Measurements from ENCODE around the gene LMF2. TPM values are rescaled to one million over a fixed set of nuclear protein-coding genes. Genes with fewer than 3 reads are reported as not detected.

LMF2 gene
- total RNA-seq, 3 donors from 2014 or later: 57.8 to 66.4 (median 60.7) TPM

DNA sequence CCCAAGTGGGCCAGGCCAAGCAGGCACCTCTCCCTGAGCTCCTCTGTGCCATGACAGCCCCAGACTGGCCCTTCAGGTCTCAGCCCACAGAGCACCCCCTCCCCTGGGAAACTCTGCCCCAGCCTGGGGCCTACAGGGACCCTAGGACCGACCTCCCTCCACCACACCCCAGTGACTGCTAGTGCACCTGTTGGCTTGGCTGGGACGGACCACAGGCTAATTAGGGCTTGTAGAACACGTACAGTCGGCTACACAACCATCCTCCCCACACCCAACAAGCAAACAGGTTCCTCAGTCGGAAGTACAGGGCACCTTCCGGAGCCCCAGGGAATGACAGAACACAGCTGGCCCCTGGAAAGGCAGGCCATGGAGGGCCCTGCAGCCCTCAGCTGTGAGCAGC lies 37.0 kb downstream of the LMF2 start:
- peak; percentile 64 to 83 (median 72) for DNase-seq
- Histone ChIP-seq H3K4me1 (ENCODE audit: low read depth) (peaks cover 56% of the 10 kb centered on the region), H3K36me3 (ENCODE audit: low read depth) (peaks cover 10% of the 10 kb centered on the region), H3K9me3 (no peaks in the 10 kb centered on the region), H3K4me3 (no peak overlapping the region)
- TF ChIP-seq, protein P1, sequence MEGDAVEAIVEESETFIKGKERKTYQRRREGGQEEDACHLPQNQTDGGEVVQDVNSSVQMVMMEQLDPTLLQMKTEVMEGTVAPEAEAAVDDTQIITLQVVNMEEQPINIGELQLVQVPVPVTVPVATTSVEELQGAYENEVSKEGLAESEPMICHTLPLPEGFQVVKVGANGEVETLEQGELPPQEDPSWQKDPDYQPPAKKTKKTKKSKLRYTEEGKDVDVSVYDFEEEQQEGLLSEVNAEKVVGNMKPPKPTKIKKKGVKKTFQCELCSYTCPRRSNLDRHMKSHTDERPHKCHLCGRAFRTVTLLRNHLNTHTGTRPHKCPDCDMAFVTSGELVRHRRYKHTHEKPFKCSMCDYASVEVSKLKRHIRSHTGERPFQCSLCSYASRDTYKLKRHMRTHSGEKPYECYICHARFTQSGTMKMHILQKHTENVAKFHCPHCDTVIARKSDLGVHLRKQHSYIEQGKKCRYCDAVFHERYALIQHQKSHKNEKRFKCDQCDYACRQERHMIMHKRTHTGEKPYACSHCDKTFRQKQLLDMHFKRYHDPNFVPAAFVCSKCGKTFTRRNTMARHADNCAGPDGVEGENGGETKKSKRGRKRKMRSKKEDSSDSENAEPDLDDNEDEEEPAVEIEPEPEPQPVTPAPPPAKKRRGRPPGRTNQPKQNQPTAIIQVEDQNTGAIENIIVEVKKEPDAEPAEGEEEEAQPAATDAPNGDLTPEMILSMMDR (IDR thresholded peaks at IDR 0.05): no peak
- intact Hi-C loops (cut with DNase I, micrococcal nuclease): no loop called here
- ATAC-seq: peak; percentile 64

DNA sequence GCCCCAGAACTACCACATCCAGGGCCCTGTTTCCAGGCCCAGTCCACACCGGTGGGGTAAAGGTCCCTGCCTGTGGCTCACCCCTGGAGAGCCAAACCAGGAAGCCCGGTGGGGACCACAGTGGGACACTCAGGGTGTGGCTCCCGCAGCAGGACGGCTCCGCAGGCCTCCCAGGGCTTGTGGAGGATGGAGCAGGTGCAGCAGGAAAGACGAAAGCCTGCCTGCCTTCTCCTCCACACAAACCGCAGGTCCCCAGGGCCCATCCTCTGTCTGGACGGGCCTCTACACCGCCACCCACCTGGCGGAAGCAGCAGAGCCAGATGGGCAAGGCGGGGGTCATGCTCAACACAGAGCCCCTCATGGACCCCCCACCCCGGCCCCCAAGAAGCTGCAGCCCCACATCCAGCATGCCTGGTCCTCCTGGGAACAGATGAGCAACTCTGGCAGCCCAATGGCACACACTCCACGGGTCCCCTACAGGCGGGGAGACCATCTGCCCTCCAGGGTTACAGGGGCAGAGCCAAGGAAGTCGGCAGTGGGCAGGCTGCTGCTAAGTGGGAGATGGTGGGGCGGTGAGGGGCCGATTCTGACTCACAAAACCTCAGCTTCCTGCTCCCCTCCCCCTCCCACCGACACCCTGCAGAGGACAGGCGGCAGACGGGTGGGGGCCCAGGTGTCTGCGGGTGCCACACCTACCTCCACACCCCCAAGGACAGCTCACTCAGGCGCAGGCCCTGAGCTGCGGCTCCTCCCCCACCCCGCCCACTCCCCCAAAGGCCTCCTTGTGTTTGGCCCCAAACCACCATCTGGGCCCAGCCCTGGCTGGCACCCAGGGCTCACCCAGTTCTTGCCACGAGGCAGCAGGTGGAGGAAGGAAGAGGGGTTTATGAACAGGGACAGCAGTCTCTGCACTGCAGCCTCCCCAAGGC lies 37.9 kb downstream of the LMF2 start:
- H3K36me3 ChIP-seq (ENCODE audit: low read depth): peaks cover 10% of the 10 kb centered on the region
- DNase-seq: peak; percentile 93 to 98 (median 96)
- peaks cover 53% of the 10 kb centered on the region for H3K4me1 ChIP-seq (ENCODE audit: low read depth)
- no peaks in the 10 kb centered on the region for H3K9me3 ChIP-seq
- no peak overlapping the region for H3K4me3 ChIP-seq
- intact Hi-C loops (cut with DNase I, micrococcal nuclease): no loop called here
- TF ChIP-seq, protein P1 (IDR thresholded peaks at IDR 0.05): no peak
- ATAC-seq: peak; percentile 85

DNA sequence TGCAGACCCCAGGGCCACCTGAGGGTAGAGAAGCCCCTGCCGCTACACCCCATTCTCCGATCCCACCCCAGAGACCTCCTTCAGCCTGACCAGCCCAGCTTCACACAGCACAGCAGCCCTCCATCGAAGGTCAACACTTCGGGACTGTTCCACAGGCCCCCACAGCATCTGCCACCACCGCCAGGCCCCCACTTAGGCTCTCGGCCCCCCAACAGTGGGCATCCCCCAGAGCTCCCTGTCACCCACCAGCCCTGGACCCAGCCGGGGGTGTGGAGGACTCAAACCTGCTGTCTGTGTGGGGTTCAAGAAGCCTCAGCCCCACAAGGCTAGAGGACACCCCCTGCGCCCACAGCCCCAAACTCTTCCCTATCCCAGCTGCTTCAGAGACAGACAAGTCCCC lies 38.9 kb downstream of the LMF2 start:
- H3K9me3 ChIP-seq: no peaks in the 10 kb centered on the region
- DNase-seq (no peak), ATAC-seq (no peak)
- TF ChIP-seq, protein P1 (IDR thresholded peaks at IDR 0.05): no peak
- intact Hi-C loops (cut with DNase I, micrococcal nuclease): no loop called here
- no peak overlapping the region for H3K4me3 ChIP-seq
- H3K36me3 ChIP-seq (ENCODE audit: low read depth): peaks cover 16% of the 10 kb centered on the region
- peaks cover 49% of the 10 kb centered on the region for H3K4me1 ChIP-seq (ENCODE audit: low read depth)

DNA sequence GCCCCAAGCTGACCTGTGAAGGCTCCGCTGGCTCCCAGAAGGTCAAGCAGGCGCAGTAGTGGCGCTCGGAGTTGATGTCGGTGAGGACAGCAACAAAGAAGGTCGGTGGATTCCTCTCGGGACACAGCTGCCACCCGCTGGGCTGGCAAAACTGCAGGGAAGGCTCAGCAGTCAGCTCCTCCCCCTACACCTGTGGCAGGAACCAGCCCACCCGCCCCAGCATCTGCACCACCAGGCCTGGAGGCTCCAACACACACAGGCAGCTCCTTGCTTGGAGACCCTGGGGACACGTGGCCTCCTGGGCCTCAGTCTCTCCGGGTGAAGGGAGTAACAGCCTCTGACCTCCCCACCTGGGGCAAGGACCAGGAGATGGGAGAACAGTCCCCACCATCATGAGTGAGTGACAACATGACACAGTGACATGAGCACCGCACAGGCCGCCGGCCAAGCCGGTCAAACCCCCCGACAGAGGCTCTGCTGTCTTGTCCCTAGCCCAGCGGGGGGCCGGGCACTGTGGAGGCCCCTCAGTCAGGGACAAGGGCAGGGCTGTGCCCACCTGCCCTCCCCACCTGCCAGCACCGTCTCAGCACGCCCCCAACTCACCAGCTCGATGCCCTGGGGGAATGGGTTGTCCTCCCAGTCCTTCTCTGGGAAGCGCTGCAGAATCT lies 39.6 kb downstream of the LMF2 start:
- TF ChIP-seq, protein P1 (IDR thresholded peaks at IDR 0.05): no peak
- Histone ChIP-seq H3K4me1 (ENCODE audit: low read depth) (peaks cover 42% of the 10 kb centered on the region), H3K36me3 (ENCODE audit: low read depth) (peaks cover 16% of the 10 kb centered on the region), H3K4me3 (no peak overlapping the region), H3K9me3 (no peaks in the 10 kb centered on the region)
- ATAC-seq (no peak), DNase-seq (no peak)
- intact Hi-C loops (cut with DNase I, micrococcal nuclease): no loop called here

DNA sequence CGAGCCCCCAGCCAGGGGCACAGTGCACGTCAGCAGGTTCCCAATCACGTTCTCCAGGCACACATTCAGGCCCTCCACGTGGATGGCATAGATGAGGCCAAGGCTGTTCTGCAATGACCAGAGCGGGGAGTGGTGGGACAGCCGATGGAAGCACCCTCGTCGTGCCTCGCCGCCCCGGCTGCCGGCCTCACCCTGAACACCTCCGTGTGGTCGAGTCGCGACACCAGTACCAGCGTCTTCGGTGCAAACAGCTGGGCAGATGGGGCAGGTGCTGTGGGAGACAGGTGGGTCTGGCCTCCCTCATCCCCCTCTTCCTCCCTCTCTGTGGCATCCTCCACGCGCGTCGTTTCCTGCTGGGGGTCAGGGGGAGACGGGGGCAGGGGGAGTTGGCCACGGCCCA lies 40.2 kb downstream of the LMF2 start:
- H3K9me3 ChIP-seq: no peaks in the 10 kb centered on the region
- TF ChIP-seq, protein P1 (IDR thresholded peaks at IDR 0.05): no peak
- peaks cover 19% of the 10 kb centered on the region for H3K36me3 ChIP-seq (ENCODE audit: low read depth)
- intact Hi-C loops (cut with DNase I, micrococcal nuclease): no loop called here
- no peak for DNase-seq
- no peak for ATAC-seq
- H3K4me1 ChIP-seq (ENCODE audit: low read depth): peaks cover 36% of the 10 kb centered on the region
- H3K4me3 ChIP-seq: no peak overlapping the region
